ENCODE results near the gene TTLL12. TPM values are rescaled to one million over a fixed set of nuclear protein-coding genes. Genes with fewer than 3 reads are reported as not detected.

The TTLL12 gene
- total RNA-seq, 2 donors from 2014 or later: 21.0 to 25.1 TPM

DNA sequence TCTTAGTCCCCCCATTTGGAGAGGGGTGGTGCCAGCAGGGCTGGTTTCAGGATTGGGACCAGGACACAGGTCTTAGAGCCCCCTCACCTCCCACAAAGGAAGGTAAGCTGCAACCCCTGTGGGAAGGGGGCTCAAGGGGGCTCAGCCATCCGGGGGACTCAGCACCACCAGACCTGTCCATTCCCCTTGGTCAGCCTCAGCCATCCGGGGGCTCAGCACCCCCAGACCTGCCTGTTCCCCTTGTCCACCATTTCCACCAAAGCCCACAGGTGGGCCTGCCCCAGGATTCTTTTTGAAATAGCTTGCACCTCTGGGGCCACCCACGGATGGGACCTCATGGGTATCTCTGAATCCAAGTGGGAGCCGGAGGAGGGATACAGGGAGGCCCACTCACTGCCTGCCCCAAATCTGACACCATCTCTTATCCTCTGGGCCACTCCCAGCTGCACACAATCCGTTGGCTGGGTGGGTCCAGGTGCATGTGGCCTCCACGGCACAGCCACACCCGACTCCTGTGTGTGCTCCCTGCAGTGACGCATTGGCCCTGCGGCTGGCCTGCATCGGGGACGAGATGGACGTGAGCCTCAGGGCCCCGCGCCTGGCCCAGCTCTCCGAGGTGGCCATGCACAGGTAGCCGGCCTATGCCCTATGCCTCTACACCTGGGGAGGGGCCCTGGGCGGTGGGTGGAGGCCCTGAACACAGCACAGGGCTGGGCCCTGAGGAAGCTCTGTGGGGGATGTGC is 59.6 kb downstream of the TTLL12 start:
- Histone ChIP-seq H3K27ac (peak overlapping the region in 2 of 4 donors; percentile 31 to 61), H3K36me3 (replicated peaks in 1 of 2; ENCODE audit: insufficient read depth in 1 of 2, low read depth in 2 of 2) (peaks cover 3 to 6% of the 10 kb centered on the region in 2 donors), H3K27me3 (no peaks in the 10 kb centered on the region), H3K4me3 (no peak overlapping the region), H3K4me1 (peaks cover 22% of the 10 kb centered on the region), H3K9me3 (no peaks in the 10 kb centered on the region)
- intact Hi-C loops (cut with DNase I): no loop called here
- WGBS, 2 donors: 80 to 84% methylated on average over 2 to 17 of the region's 17 CpGs
- TF ChIP-seq POLR2A (IDR thresholded peaks at IDR 0.05): no peak
- no peak for ATAC-seq
- DNase-seq: no peak

- intact Hi-C loops (cut with DNase I): no loop called here
- Histone ChIP-seq H3K4me3 (no peak overlapping the region), H3K27me3 (no peaks in the 10 kb centered on the region), H3K36me3 (replicated peaks in 1 of 2; ENCODE audit: insufficient read depth in 1 of 2, low read depth in 2 of 2) (peaks cover 3% of the 10 kb centered on the region in 2 donors), H3K9me3 (no peaks in the 10 kb centered on the region), H3K4me1 (peaks cover 22% of the 10 kb centered on the region), H3K27ac (peak overlapping the region in 2 of 4 donors; percentile 31 to 61)
- WGBS, 2 donors: 57 to 69% methylated on average over 3 to 4 of the region's 5 CpGs
- DNase-seq: peak in 3 of 4 donors; percentile 26 to 58 (median 43)
- ATAC-seq: peak; percentile 77
- TF ChIP-seq POLR2A (IDR thresholded peaks at IDR 0.05): peak in 1 of 3 donors; percentile 28
- TF ChIP-seq, protein P1, sequence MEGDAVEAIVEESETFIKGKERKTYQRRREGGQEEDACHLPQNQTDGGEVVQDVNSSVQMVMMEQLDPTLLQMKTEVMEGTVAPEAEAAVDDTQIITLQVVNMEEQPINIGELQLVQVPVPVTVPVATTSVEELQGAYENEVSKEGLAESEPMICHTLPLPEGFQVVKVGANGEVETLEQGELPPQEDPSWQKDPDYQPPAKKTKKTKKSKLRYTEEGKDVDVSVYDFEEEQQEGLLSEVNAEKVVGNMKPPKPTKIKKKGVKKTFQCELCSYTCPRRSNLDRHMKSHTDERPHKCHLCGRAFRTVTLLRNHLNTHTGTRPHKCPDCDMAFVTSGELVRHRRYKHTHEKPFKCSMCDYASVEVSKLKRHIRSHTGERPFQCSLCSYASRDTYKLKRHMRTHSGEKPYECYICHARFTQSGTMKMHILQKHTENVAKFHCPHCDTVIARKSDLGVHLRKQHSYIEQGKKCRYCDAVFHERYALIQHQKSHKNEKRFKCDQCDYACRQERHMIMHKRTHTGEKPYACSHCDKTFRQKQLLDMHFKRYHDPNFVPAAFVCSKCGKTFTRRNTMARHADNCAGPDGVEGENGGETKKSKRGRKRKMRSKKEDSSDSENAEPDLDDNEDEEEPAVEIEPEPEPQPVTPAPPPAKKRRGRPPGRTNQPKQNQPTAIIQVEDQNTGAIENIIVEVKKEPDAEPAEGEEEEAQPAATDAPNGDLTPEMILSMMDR (IDR thresholded peaks at IDR 0.05): no peak
Measured at GRCh38 chr22:43126501-43127165, 60.3 kb downstream of the TTLL12 start.

DNA sequence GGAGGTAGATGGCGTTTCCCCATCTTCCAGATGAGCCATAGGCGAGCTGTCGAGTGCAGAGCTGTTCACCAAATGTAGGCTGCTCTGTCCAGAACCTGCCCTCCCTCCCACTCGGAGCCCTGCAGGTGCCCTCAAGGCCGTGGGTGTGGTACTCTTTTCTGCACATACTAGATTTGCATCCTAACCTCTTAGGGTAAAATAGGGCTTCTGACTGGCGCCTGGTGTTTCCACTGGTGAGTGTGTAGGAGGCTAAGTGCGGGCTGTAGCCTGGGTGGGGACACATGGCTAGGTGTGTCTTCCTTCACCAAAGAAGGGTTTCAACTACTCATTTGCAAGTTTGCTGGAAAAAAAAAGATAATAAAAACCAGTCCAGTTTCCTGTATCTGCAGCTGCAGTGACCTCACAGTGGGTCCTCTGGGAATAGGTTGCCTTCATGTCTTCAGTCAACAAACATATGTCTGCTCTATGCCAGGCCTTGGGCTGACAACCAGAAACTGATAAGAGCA is 67.9 kb downstream of the TTLL12 start:
- Histone ChIP-seq H3K27me3 (no peaks in the 10 kb centered on the region), H3K4me1 (peaks cover 15% of the 10 kb centered on the region), H3K27ac (no peak overlapping the region), H3K4me3 (no peak overlapping the region), H3K9me3 (no peaks in the 10 kb centered on the region), H3K36me3 (replicated peaks in 1 of 2; ENCODE audit: insufficient read depth in 1 of 2, low read depth in 2 of 2) (no peaks in the 10 kb centered on the region)
- no peak for DNase-seq
- TF ChIP-seq POLR2A (IDR thresholded peaks at IDR 0.05): no peak
- TF ChIP-seq, protein P1 (IDR thresholded peaks at IDR 0.05): no peak
- 52 to 70% methylated on average over 3 to 7 of the region's 7 CpGs for WGBS, 2 donors
- no peak for ATAC-seq
- intact Hi-C loops (cut with DNase I): no loop called here

GRCh38 chr22:43118024-43118849 is 68.7 kb downstream of the TTLL12 start:
- Histone ChIP-seq H3K9me3 (no peaks in the 10 kb centered on the region), H3K27me3 (no peaks in the 10 kb centered on the region), H3K4me1 (peaks cover 21% of the 10 kb centered on the region), H3K36me3 (replicated peaks in 1 of 2; ENCODE audit: insufficient read depth in 1 of 2, low read depth in 2 of 2) (no peaks in the 10 kb centered on the region), H3K4me3 (no peak overlapping the region), H3K27ac (no peak overlapping the region)
- TF ChIP-seq POLR2A (IDR thresholded peaks at IDR 0.05): no peak
- TF ChIP-seq, protein P1 (IDR thresholded peaks at IDR 0.05): no peak
- WGBS, 2 donors: 83 to 89% methylated on average over 12 to 21 of the region's 21 CpGs
- ATAC-seq: no peak
- DNase-seq: no peak
- intact Hi-C loops (cut with DNase I): no loop called here

DNA sequence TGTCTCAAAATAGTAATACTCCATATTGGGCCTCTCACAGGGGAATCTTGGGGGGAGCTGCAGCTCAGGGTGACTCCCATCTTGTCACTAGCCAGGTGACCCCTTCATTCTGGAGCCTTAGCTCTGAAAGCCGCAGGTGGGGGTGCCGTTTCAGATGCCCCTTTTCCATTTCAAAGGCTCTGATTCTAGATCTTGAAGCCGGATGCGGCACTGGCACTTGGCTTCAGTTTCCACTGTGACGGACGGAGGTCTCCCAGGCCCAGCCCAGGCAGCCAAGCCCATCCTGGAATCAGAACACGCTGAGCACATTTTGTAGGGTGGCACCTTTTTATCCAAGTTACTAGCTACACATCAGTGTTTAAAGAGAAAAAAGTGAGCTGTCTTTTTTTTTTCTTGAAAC is 70.0 kb downstream of the TTLL12 start:
- intact Hi-C loops (cut with DNase I): no loop called here
- TF ChIP-seq POLR2A (IDR thresholded peaks at IDR 0.05): no peak
- TF ChIP-seq, protein P1 (IDR thresholded peaks at IDR 0.05): no peak
- ATAC-seq: no peak
- H3K9me3 ChIP-seq: no peaks in the 10 kb centered on the region
- no peaks in the 10 kb centered on the region for H3K27me3 ChIP-seq
- WGBS, 2 donors: 91 to 97% methylated on average over 3 to 7 of the region's 7 CpGs
- no peaks in the 10 kb centered on the region for H3K36me3 ChIP-seq (replicated peaks in 1 of 2; ENCODE audit: insufficient read depth in 1 of 2, low read depth in 2 of 2)
- H3K27ac ChIP-seq: no peak overlapping the region
- no peak for DNase-seq
- peaks cover 21% of the 10 kb centered on the region for H3K4me1 ChIP-seq
- no peak overlapping the region for H3K4me3 ChIP-seq
